ENCODE data around the gene ECI1.

The ECI1 gene

DNA sequence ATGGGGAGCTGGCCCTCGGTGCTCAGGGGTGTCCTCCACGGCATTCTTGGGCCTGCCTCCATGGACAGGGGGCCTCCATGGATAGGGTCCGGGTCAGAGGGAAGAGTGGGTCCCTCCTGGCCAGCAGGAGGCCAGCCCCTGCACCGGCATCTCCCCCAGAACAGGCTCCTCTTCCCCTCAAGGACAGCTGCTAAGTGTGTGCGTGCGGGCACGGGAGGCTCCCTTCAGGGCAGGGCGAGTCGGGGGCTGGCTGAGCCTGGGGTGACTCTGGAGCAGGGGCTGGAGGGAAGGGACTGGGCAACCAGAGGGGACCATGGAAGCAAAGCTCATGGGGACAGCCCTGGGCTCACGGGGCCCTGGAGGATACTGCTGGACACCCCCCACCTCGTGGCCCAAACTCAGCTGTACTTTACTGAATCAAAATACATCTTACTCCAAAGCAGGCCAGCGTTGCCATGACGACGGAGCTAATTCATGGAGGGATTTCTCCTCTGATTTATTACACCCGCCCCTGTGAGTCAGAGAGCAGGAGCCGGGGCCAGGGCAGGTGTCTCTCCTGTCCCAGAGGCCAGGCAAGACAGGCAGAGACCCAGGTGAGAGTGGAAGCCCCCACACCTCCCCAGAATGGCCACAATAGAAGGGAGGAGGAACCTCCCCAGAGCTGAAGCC lies 57.1 kb downstream of the ECI1 start:
- no peak for DNase-seq

DNA sequence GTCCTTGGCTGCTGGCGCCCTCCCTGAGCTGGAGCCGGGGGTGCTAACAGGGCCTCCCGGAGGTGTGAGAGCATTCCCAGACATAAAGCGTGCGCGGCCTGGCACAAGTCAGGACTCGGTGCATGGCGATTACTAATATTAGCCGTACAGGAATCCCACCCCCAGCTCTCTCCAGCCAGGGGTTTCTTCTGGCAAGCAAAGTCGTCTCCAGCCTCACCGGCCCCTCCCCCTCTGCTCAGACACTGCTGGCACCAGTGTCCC lies 60.0 kb downstream of the ECI1 start:
- no peak for DNase-seq

DNA sequence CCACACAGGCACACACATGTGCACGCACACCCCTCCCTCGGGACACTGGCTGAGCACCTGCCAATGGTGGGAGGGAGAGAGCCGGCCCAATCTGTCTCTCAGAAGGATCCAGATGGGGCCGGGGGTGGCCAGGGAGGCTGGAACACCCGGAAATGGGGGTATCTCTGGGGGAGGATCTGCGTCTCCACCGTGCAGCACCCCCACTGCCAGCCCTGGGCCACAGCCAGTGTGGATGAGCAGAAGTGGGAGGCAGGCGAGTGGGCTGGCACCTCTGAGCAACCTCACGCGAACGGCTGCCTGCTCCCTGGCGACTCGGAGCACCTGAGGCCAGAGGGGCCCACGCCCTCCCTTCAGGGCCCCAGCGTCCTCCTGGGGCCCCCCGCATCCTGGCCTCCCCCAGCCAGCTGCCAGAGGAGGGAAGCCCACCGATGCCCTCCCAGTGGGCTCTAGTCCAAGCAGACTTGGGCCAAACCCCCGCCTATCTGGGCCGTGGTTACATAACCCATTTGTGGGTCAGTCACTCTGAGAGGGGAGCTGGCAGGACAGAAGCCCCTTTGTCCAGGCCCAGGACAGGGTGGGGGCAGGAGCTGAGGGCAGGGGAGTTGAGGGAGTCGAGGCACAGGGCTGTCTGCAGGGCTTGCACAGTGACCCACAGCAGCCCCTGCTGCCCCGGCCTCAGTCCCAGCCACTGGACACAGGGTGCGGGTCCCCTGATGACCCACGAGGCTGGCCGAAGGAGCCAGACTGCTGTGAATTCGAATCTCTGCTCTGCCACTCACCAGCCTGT lies 60.5 kb downstream of the ECI1 start:
- no peak for DNase-seq

DNA sequence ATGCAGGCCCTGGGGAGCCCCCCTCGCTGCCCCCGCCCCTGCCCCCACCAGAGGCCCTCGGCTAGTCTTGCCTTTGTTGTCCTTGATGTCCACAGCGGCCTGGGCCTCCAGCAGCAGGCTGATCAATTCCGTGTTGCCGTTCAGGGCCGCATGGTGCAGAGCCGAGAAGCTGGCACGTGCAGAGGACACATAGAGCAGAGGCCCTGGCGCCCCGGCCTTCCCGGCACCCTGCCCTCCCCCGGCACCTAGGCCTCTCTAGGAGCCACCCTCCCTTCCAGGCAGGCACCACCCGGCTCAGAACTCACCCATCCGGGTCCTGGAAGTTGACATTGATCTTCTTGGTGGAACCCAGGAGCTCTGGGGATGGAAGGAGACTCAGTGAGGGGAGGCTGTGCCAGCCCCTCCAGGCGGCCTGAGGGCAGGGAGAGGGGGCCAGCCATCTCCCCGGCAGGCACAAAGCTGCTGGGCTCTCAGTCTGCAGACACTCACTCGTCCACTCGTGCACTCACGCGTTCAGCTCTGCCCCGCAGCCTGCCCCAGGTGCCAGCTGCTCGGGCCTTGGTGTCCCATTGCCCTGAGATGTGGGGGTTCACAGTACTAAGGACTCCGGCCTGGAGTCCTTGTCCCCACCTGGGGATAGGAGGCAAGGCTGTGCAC lies 61.3 kb downstream of the ECI1 start:
- no peak for DNase-seq
